Measurements from ENCODE around the gene ZNF417. TPM values are rescaled to one million over a fixed set of nuclear protein-coding genes. Genes with fewer than 3 reads are reported as not detected.

ZNF417 gene
- total and polyA plus RNA-seq, 2 of the 13 experiments (the other 11 are each of a cell fraction or from before 2014, with no cell fraction given) = 2.9 to 13.7 TPM

- TF ChIP-seq CREBL2 (CRISPR knock-in tag; IDR thresholded peaks at IDR 0.05; ENCODE audit: borderline replicate concordance) (no peak), ZNF589 (CRISPR knock-in tag; conservative IDR thresholded peaks at IDR 0.05) (no peak), ZNF564 (CRISPR knock-in tag; IDR thresholded peaks at IDR 0.05) (no peak), U2AF1 (optimal IDR thresholded peaks at IDR 0.05; ENCODE audit: low read depth, low read length) (peak; percentile 66), RNF2 (conservative IDR thresholded peaks at IDR 0.05; ENCODE audit: low read depth) (no peak; the same call in 1 of the 2 replicates), ZNF430 (CRISPR knock-in tag; IDR thresholded peaks at IDR 0.05) (peak; percentile 80; the same call in 1 of the 2 replicates), ARID4A (CRISPR knock-in tag; IDR thresholded peaks at IDR 0.05; ENCODE audit: borderline replicate concordance) (peak; percentile 97), NCOA2 (CRISPR knock-in tag; IDR thresholded peaks at IDR 0.05) (peak; percentile 58; the same call in 1 of the 2 replicates), ZNF772 (CRISPR knock-in tag; IDR thresholded peaks at IDR 0.05) (peak; percentile 60; the same call in 1 of the 2 replicates), GLI4 (CRISPR knock-in tag; IDR thresholded peaks at IDR 0.05; ENCODE audit: borderline replicate concordance) (no peak), ZNF350 (CRISPR knock-in tag; IDR thresholded peaks at IDR 0.05; ENCODE audit: borderline replicate concordance, low read depth) (peak; percentile 75; the same call in 1 of the 2 replicates), AKAP8 (CRISPR knock-in tag; IDR thresholded peaks at IDR 0.05) (no peak), ZNF383 (CRISPR knock-in tag; IDR thresholded peaks at IDR 0.05; ENCODE audit: borderline replicate concordance) (no peak), ONECUT2 (CRISPR knock-in tag; IDR thresholded peaks at IDR 0.05) (no peak), KDM3A (CRISPR knock-in tag; IDR thresholded peaks at IDR 0.05; ENCODE audit: low read depth) (peak; percentile 29; the same call in 1 of the 2 replicates), ATF5 (CRISPR knock-in tag; IDR thresholded peaks at IDR 0.05; ENCODE audit: low read depth) (no peak), ZNF333 (CRISPR knock-in tag; IDR thresholded peaks at IDR 0.05; ENCODE audit: borderline replicate concordance) (no peak), TCF7 (IDR thresholded peaks at IDR 0.05; ENCODE audit: low read depth) (no peak), ZNF615 (CRISPR knock-in tag; IDR thresholded peaks at IDR 0.05; ENCODE audit: borderline replicate concordance) (no peak), ELK4 (CRISPR knock-in tag; IDR thresholded peaks at IDR 0.05; ENCODE audit: borderline replicate concordance) (no peak), KLF6 (CRISPR knock-in tag; IDR thresholded peaks at IDR 0.05) (peak; percentile 59; the same call in 1 of the 2 replicates), SMARCC2 (IDR thresholded peaks at IDR 0.05) (no peak), ZNF441 (CRISPR knock-in tag; IDR thresholded peaks at IDR 0.05; ENCODE audit: borderline replicate concordance) (peak; percentile 56; the same call in 1 of the 2 replicates), KDM5B (CRISPR knock-in tag; IDR thresholded peaks at IDR 0.05; ENCODE audit: borderline replicate concordance) (no peak; the same call in 1 of the 2 replicates)
These were observed 31.2 kb upstream of the ZNF417 start, which contains the start of gene ZNF256 (continued) for GRCh38 chr19:57947419-57948134.

Measured in HepG2 (cell line).